ENCODE measurements around the gene PRPF8.

PRPF8 gene

GRCh38 chr17:1624650-1625049 is 60.0 kb downstream of the PRPF8 start:
- DNase-seq: no peak

DNA sequence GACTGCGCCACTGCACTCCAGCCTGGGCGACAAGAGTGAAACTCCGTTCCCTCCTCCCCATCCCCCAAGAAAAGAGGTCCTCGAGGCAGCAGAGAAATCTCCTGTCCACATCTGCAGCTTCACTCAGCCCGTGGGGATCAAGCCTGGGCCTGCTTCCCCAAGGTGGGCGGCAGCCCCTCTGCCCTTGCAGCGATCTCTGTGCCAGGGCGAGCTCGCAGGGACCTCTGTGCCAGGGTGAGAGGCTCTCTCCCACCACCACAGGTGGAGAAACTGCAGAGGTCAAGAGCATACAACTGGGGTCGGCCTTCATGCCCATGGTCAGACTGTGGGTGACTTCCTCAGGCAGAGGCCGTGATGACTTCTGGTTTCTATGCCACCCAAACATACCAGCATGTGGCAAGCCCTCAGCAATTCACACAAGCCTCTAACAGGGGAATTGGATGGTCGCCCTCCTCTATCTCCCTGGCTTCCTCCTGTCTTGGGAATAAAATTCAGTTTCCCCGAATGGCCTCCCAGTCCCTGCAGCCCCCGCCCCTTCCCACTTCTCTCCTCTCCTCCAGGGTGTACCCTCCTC is 61.5 kb downstream of the PRPF8 start:
- DNase-seq: no peak

GRCh38 chr17:1621273-1621954 is 63.3 kb downstream of the PRPF8 start:
- no peak for DNase-seq

DNA sequence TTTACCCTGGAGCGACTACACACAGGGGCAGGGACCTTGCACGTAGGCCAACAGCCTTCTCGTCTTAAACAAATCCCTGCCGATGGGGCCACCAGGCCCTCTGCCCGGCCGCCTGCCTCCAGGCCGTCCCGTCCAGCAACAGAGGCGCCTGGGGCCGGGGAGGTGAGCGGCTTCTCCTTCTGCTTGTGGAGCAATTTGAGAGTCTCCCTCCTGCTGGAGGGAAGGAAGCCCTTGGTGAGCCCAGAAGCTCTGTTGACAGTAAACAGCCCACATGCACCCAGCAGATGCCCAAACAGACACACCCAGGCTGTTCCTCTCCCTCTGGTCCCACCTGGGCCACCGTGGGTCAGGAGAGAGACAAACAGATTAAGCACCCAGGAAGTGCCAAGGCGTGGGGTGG is 64.2 kb downstream of the PRPF8 start:
- DNase-seq: no peak

GRCh38 chr17:1617620-1618174 is 67.0 kb downstream of the PRPF8 start:
- no peak for DNase-seq

- DNase-seq: no peak
Observed at GRCh38 chr17:1616101-1616500, 68.6 kb downstream of the PRPF8 start.

GRCh38 chr17:1612400-1612799 is 72.3 kb downstream of the PRPF8 start:
- DNase-seq: no peak

GRCh38 chr17:1611715-1612114 is 73.0 kb downstream of the PRPF8 start:
- no peak for DNase-seq

DNA sequence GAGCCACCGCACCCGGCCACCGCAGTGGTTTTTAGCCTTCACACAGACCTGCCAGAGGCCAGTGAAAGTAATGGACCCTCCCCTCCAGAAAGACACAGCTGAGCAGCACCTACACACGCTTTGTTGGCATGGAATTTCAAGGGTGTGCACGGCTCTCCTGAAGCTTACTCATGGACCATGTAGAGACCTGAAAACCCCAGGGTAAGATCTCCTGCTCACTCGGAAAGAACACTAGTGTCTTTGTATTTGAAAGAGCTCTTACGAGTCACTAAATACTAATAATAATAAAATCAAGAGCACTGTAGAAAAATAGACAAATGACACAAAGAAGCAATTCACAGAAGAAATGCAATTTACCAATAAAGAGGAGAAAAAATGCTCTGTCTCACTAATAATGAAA is 76.0 kb downstream of the PRPF8 start:
- DNase-seq: no peak

DNA sequence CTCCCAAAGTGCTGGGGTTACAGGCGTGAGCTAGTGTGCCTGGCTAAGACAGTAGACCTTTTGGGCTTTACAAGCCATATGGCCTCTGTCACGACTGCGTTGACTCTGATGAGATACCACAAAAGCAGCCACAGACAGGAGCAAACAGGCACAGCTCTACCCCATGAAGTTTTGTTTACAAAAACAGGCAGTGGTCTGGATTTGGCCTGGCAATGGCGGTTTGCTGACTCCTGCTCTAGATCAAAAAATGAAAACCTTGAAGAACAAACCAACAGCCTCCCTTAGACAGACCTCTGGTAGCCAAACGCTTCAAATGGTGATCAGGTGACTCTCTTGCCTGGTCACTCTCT is 76.7 kb downstream of the PRPF8 start:
- DNase-seq: no peak

DNA sequence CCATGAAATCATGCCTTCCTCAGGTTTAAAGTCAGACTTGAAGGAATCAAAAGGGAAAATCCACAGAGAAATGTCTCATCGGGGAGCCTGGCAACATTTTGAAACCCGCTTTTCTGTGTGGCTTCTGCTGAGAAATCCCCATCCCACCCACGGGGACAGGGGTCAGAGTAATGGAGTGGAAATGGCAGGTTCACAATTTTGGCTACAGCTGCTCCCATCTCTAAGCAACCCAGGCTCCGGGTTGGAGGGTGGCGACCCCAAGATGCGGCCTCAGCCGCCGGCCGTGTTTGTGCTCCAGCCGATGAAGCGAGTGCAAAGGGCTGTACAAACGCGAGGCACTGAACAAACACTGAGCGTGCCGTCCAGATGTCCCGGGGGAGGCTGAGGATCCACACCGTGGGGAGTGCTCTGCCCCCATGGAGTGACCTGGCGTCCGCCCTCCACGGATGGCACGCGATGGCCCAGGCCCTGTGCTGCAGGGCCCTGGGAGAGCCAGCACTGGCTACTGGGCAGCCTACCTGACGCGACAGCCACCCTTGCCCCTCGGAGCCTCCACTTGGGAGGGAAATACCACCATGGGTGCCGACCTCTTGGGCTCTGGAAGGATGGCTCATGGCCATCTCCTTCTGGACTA is 78.2 kb downstream of the PRPF8 start:
- DNase-seq: peak; percentile 62 to 63

DNA sequence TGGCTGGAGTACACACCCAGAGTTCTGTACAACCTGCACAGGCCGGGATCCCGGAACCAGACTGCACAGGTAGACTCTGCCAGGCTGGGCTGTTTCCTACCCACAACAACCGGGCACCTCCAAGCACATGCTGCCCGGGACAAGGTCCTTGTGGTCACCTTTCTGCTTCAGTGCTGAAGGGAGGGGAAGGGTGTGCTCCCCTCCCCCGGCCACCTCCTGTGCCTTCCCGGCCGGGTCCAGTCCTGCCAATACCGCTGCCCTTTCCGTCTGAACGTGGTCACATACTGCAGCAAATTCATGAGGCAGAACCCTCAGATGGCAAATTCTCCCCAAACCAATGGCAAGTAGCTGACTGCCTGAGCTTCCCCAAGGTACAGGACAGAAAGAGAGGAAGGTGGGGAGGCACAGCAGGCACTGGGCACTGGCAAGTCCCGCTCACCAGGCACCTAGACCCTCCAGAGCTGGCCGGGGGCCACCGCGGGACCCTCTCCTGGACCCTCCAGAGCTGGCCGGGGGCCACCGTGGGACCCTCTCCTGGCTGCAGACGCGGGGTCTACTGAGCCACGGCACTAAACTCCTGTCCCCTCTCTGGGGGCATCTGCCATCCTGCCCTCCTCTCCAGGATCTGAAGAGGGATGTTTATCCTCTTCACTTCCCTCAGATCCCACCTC is 78.9 kb downstream of the PRPF8 start:
- DNase-seq: peak; percentile 33 to 37

DNA sequence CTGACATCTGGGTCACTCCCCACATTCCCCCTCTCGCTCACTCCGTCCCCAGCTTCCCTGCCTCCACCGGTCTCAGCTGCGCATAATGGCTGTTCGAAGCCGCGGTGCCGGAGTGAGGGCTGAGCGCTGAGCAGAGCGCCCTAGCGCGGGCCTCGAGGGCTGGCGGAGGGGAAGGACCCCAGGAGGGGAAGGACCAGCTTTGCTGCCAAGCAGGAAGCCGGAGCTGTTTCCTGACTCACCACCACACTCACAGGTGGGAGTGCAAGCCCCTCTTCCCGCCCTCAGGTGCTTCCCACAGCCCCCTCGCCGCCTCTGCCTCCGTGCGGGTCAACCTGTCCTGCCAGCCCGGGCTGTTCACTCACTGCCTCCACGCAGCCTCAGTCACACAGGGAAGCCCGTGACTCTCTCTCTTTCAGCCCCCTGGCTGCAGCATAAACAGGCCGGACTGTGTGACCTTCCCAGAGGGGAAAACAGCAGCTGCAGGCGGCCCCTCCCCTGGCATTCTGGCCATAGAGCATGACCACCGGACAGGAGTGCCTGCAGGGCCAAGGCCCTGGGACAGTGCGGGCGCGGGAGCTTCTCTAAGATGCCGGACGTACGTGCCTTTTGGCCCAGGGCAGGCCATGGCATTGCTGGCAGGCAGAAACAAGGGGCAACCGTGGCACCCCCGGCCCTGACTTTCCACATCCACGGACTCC is 79.7 kb downstream of the PRPF8 start:
- DNase-seq: peak in 1 of 2 experiments; percentile 31

DNA sequence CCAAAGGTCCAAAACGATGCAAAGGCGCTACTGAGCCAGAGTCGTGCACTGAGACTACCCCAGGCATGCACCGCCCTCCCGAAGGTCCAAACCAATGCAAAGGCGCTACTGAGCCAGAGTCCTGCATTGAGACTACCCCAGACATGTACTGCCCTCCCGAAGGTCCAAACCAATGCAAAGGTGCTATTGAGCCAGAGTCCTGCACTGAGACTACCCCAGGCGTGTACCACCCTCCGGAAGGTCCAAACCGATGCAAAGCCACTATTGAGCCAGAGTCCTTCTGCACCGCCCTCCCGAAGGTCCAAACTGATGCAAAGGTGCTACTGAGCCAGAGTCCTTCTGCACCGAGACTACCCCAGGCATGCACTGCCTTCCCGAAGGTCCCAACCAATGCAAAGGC is 83.1 kb downstream of the PRPF8 start:
- no peak for DNase-seq

Data from activated T-cell treated with anti-CD3 and anti-CD28 coated beads, Interleukin-2, amount 50 U/mL, for 48 hours (primary cell).